Naive thymus-derived CD8-positive, alpha-beta T cell (primary cell): ENCODE data around the gene NARF. TPM values are rescaled to one million over a fixed set of nuclear protein-coding genes. Genes with fewer than 3 reads are reported as not detected.
"Not testable (repeated sequence)": the region's sequence is repeated elsewhere in the genome, so short reads cannot be mapped to it uniquely, and the experiment has no call there.

Experiments used
- ATAC-seq, 2 donors: fragments of 150-1000 bp; cut with Tn5 transposase in 1 of 2; sonication (Bioruptor Pico), chemical (Tn5 transposase) in 1 of 2; 1 replicate in 1 of 2; 2 replicates in 1 of 2; pipeline ENCODE4 v1.10.0; 2021; ENCODE audit warnings: mild to moderate bottlenecking in 2 of 2, moderate library complexity in 2 of 2
- POLR2A ChIA-PET: fragments of 350-600 bp; sonication (Branson Sonifier 250); formaldehyde crosslinking; loops from one replicate; lab custom pipeline; 2021; ENCODE audit warnings: antibody characterized with exemption; lab: Charles Lee
- DNase-seq, 10 donors: peaks; one replicate each; pipeline versions ENCODE4 v3.0.0 to v3.0.0-alpha.2; 2020 to 2022
- H3K27ac Mint-ChIP-seq, 10 donors: one replicate each; pipeline ENCODE4 v1.8.0; 2020 to 2022; ENCODE audit warnings: mild to moderate bottlenecking in 10 of 10, mixed read lengths in 10 of 10, moderate library complexity in 4 of 10, inconsistent platforms in 1 of 10
- H3K27me3 Mint-ChIP-seq, 5 donors: one replicate each; pipeline ENCODE4 v1.8.0; 2021 to 2022; ENCODE audit warnings: mixed read lengths in 5 of 5
- H3K36me3 Mint-ChIP-seq, 3 donors: one replicate each; pipeline ENCODE4 v1.8.0; 2020 to 2022; ENCODE audit warnings: mixed read lengths in 3 of 3, mild to moderate bottlenecking in 2 of 3, inconsistent platforms in 1 of 3
- H3K4me1 Mint-ChIP-seq, 4 donors: one replicate each; pipeline ENCODE4 v1.8.0; 2021 to 2022; ENCODE audit warnings: mixed read lengths in 4 of 4
- H3K4me3 Mint-ChIP-seq, 10 donors: one replicate each; pipeline ENCODE4 v1.8.0; 2020 to 2022; ENCODE audit warnings: mild to moderate bottlenecking in 10 of 10, mixed read lengths in 10 of 10, moderate library complexity in 6 of 10, inconsistent platforms in 1 of 10
- H3K9me3 Mint-ChIP-seq, 9 donors: one replicate each; pipeline ENCODE4 v1.8.0; 2020 to 2022; ENCODE audit warnings: mixed read lengths in 9 of 9, mild to moderate bottlenecking in 3 of 9, inconsistent platforms in 1 of 9, moderate library complexity in 1 of 9
- polyA plus RNA-seq, 3 donors: library from polyadenylated mRNA; unstranded; fragments of 300-500 nt; fragmentation: Illumina TruSeq; gene quantifications; one replicate each; pipeline ENCODE4 v1.2.3, GENCODE V29; 2021
- total RNA-seq, 8 experiments: library from RNA in 2 of 8; stranded (reverse) in 2 of 8; gene quantifications; one replicate each; pipeline ENCODE4 v1.2.3 and lab custom pipeline; 2021 to 2026

Gene NARF
- total RNA-seq, result 10 to 100 TPM; 70.1 to 83.9 TPM
- polyA plus RNA-seq, result 100 to 1,000 TPM in 2 of 3 donors, 10 to 100 TPM in 1; 93.6 to 127 (median 110) TPM
- total RNA-seq (lab: John Stamatoyannopoulos, UW), result 38.9 to 83.5 (median 50.2) reads per million in 6 experiments

DNA sequence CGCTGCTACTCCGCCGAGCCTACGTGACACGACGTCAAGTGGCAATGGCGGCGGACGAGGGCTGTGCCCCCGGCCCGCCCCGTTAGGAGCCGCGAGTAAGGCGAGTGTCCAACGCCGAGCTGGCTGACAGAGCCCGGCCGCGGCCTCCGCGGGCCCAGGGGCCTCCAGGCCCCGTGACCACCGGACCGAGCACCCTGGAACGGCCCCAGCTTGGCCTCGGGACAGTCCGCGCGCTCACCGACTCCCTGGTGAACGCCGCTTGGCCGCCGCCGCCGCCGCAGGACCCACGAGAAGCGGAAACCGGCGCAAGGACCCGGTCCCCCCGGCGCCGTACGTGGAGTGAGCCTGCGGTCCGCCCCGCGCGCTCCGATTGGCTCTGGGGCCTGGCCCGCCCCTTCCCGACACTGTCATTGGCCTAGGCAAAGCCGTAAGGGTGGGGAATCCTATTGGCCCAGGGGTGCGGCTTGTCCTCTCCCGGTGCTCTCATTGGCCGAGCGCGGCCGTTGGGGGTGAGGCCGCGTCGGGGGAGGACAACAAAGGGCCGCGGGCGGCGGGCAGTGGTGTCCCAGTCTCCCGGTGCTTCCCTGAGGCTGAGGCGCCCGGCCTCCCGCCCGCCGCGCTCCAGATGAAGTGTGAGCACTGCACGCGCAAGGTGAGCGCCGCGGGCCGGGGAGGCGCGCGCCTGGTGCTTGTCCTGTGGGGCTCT is at the start of gene NARF:
NARF (plus strand) TSS at position 563 of the 706 bp plus-strand sequence; CDS start at position 626, 63 bp downstream.
- H3K4me3 Mint-ChIP-seq, result peak within 1 kb of the TSS; percentile 85 to 97 (median 91)
- DNase-seq (peak; percentile 90 to 98 (median 96)), ATAC-seq (peak; percentile 95 to 96)
- H3K36me3 Mint-ChIP-seq, result peaks cover 0 to 28% (median 3%) of the 10 kb centered on the region in 3 donors
- no peaks in the 10 kb centered on the region for H3K9me3 Mint-ChIP-seq
- POLR2A ChIA-PET, result interaction anchor here (0.6 to 3.6 kb wide), 19 partner anchors 9 to 595 kb away, joined by 3 to 31 read pairs (median 3); partner anchors contain the start of genes DCXR, FOXK2, HEXD and OGFOD3
- peaks cover 20 to 41% (median 30%) of the 10 kb centered on the region in 4 donors for H3K4me1 Mint-ChIP-seq
- no peaks in the 10 kb centered on the region for H3K27me3 Mint-ChIP-seq
- H3K27ac Mint-ChIP-seq, result peak within 1 kb of the TSS; percentile 91 to 99 (median 98)

DNA sequence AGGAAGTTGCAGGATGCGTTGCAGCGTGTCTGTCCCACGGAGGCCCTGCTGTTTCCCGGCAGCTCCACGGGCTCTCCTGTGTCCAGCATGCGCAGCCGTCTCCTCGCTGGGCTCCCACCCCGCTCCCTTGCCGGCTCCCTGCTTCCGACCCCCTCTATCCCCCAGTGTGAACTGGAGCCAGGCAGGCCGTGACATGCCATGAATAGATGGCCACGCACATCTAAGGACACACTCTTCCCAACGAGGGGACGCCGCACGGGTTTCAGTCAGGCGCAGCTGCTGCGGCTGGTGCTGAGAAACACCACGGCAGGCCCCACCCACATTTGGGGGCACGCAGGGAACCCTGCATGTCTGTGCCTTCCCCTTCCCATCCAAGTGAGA is 49.6 kb upstream of the NARF start:
- Mint-ChIP-seq H3K4me3 (no peak overlapping the region), H3K36me3 (peaks cover 0 to 51% (median 6%) of the 10 kb centered on the region in 3 donors)

DNA sequence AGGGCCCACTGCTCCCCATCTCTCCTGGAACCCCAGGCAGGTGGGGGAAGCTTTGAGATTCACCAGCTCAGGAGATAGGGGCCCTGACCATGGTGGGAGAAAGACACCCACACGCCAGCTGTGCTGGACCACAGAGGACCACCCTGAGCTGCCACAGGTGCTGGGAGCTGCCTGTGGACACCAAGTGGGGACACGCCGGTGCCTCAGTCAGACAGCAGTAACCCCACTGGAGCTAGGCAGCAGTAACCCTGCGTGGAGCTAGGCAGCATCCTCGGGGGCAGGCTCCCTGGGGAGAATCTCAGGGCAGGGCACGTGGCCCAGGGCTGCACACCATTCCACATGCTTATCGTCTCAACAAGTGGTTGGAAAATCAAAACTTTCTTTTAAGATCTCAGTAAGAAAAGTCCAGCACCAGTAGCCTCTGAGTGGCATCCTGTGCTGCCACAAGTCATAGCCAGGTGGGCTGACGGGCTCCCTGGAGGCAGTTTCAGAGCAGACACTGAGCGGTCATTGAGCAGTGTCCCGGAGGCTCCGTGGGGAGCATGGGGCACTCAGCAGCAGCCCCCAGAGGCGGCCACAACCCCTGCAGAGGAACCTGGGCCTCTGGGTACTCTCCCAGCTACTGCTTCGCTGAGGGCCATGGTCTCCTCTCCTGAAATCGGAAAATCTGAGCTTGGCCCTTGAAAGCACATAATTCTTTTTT is 48.4 kb upstream of the NARF start:
- H3K27me3 Mint-ChIP-seq, result no peaks in the 10 kb centered on the region
- H3K27ac Mint-ChIP-seq, result no peak overlapping the region
- peaks cover 0 to 49% (median 5%) of the 10 kb centered on the region in 3 donors for H3K36me3 Mint-ChIP-seq
- ATAC-seq (no peak), DNase-seq (no peak)
- no peak overlapping the region for H3K4me3 Mint-ChIP-seq
- POLR2A ChIA-PET, result interaction anchor here (0.7 kb wide), 1 partner anchor 11 kb away, joined by 4 read pairs; no protein-coding TSS in a partner anchor
- no peaks in the 10 kb centered on the region for H3K9me3 Mint-ChIP-seq
- H3K4me1 Mint-ChIP-seq, result peaks cover 8 to 11% (median 10%) of the 10 kb centered on the region in 4 donors

More for the DNA sequence above, 49.6 kb upstream of the NARF start:
- DNase-seq, result no peak
- POLR2A ChIA-PET, result interaction anchor here (0.5 kb wide), 1 partner anchor 172 kb away, joined by 3 read pairs; no protein-coding TSS in a partner anchor
- H3K27ac Mint-ChIP-seq, result no peak overlapping the region
- ATAC-seq, result no peak
- no peaks in the 10 kb centered on the region for H3K9me3 Mint-ChIP-seq
- no peaks in the 10 kb centered on the region for H3K27me3 Mint-ChIP-seq
- H3K4me1 Mint-ChIP-seq, result peaks cover 0 to 5% (median under 1%) of the 10 kb centered on the region in 4 donors

DNA sequence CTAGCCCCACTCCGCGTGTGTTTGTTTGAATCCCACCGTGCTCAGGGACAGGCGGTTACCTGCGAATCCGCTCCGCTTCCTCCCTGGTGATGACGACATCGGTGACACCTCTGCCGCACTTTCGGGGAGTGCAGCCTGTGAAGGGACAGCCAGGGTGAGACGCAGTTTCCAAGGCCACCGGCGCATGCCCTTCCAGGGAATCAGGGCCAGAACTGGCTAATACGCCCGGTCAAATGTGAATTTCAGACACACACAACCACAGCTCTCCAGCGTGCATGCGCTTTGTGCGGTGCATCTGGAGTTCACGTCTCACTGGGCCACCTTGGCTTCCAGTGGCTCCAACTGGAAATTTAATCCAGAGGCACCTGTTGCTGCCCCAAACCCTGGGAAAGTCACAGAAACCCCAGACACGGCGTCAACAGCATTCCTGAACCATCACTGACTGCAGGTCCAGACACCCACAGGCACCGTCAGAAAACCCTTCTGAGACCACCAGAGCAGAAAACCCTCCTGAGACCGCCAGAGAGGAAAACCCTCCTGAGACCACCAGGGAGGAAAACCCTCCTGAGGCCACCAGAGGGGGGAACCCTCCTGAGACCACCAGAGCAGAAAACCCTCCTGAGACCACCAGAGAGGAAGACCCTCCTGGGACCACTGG is 47.0 kb upstream of the NARF start:
- Mint-ChIP-seq H3K36me3 (peaks cover 0 to 46% (median 4%) of the 10 kb centered on the region in 3 donors), H3K4me3 (no peak overlapping the region), H3K27ac (no peak overlapping the region), H3K9me3 (no peaks in the 10 kb centered on the region), H3K4me1 (peaks cover 11 to 16% (median 13%) of the 10 kb centered on the region in 4 donors), H3K27me3 (no peaks in the 10 kb centered on the region)
- POLR2A ChIA-PET, result interaction anchor here (0.7 kb wide), 1 partner anchor 55 kb away, joined by 4 read pairs; no protein-coding TSS in a partner anchor
- ATAC-seq, result no peak
- DNase-seq, result no peak

DNA sequence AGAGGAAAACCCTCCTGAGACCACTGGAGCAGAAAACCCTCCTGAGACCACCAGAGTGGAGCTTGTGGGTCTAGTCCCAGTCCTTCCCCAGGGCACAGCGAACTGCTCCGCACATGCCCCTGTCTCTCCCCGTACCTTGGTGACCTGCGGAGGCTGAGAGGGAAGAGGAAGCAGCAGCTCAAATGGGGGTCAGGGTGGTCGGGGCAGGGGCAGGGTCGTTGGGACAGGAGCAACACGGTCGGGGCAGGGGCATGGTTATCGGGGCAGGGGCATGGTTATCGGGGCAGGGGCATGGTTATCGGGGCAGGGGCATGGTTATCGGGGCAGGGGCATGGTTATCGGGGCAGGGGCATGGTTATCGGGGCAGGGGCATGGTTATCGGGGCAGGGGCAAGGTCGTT is 46.5 kb upstream of the NARF start:
- Mint-ChIP-seq H3K36me3 (peaks cover 0 to 46% (median 4%) of the 10 kb centered on the region in 3 donors), H3K4me1 (peaks cover 11 to 16% (median 13%) of the 10 kb centered on the region in 4 donors)
- H3K27me3 Mint-ChIP-seq, POLR2A ChIA-PET, H3K4me3 Mint-ChIP-seq, DNase-seq, H3K27ac Mint-ChIP-seq, H3K9me3 Mint-ChIP-seq, ATAC-seq: not testable (repeated sequence)

DNA sequence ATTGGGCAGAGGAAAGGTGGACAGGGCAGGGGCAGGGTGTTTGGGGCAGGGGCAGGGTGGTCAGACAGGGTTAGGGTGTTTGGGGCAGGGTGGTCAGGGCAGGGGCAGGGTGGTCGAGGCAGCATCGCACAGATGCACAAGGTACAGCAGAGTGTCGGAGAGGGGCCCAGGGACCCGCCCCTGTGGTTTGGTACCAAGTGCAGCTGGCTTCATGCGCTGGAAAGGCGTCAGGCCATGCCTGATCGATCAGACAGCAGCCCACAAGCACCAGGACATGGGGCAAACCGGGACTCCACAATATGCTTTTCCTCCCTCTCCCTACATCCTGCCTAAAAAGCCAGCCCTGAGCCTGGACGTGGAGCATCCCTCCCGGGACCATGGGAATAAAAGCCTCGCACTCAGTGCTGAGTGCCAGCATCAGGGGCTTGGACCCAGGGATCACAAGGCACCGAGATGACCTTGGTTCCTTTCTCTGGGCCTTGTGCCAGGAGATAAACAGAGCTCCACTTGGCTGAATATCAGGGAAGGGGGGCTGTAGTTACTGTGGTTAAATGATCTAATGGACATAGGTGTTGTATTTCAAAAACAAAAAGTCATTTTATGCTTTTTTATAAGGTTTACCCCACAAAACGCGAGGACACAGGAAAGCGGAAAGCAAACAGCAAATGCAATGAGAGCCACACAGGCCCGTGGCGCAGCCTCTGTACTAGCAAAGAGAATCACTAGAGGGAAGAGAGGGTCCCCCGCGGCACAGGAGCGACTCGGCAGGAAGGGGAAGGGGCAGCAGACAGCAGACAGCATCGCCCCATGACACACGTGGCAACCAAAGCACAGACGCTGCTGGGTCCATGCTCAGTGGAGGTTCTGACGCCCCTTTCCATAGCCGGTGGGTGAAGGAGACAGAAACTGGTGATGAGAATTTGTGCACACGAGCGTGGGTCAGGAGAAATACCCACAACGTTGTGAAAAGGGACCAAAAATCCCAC is 45.7 kb upstream of the NARF start:
- no peak overlapping the region for H3K27ac Mint-ChIP-seq
- H3K4me1 Mint-ChIP-seq, result peaks cover 10 to 19% (median 16%) of the 10 kb centered on the region in 4 donors
- no peaks in the 10 kb centered on the region for H3K27me3 Mint-ChIP-seq
- no peaks in the 10 kb centered on the region for H3K9me3 Mint-ChIP-seq
- no peak for DNase-seq
- no peak for ATAC-seq
- POLR2A ChIA-PET, result no interaction called here
- H3K36me3 Mint-ChIP-seq, result peaks cover 0 to 39% (median 4%) of the 10 kb centered on the region in 3 donors
- H3K4me3 Mint-ChIP-seq, result no peak overlapping the region

DNA sequence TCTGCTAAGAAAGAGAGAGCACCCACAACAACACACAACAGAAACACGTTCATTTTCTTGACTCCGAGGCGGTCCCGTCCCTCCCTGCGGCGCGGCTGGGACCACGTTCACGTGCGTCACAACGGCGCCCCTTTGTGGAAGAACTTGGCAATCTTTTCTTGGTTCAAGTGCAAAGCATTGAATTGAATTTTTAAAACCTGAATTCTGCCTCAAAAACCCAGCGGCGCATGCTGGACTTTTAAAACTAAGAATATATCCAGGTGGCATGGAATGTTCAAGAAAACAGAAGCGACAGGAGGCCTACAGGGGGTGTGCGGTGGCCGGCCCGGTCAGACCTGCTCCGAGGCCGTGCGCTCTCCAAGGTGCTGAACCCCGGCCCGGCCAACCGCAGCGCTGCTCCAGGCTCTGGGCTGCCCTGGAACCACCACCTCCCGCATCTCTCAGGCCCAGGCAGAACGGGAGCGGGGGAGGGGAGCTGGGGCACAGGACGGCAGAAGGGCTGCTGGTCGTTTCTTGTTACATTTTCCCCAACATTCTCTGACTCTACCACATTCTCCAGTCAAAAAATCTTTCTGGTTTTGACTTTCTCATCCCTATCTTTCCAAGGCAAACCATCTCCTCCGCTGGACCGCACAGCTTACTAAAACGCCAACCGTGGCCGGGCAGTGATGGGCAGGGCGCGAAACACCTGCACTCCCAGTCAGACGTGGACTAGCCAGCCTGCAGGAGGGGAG is 43.8 kb upstream of the NARF start:
- H3K36me3 Mint-ChIP-seq, result peaks cover 0 to 24% (median 0%) of the 10 kb centered on the region in 3 donors
- ATAC-seq (peak; percentile 23 to 25), DNase-seq (peak; percentile 52 to 83 (median 66))
- H3K27ac Mint-ChIP-seq, result peak overlapping the region in 3 of 10 donors; percentile 56 to 78 (median 72)
- H3K4me3 Mint-ChIP-seq, result peak overlapping the region in 7 of 10 donors; percentile 4 to 45 (median 30)
- H3K27me3 Mint-ChIP-seq, result no peaks in the 10 kb centered on the region
- H3K4me1 Mint-ChIP-seq, result peaks cover 10 to 27% (median 23%) of the 10 kb centered on the region in 4 donors
- POLR2A ChIA-PET, result no interaction called here
- no peaks in the 10 kb centered on the region for H3K9me3 Mint-ChIP-seq

DNA sequence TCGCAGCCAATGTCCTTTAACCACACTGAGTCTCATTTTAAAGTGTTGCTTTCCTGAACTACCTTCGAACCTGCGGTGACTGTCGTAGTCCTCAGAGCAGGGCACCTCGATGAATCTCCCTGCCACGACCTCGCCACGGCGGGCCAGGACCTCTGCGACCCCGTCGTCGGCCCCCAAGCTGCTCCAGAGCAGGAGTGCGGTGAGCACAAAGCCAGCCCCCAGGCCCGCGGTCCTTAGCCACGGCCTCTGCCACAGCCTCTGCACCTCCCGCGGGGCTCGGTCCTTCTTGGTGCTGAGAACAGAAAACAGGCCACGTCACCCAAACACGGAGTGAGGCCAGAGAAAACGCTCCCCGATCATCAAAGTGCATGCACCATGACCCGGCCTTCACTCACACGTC is 43.2 kb upstream of the NARF start:
- no peak for ATAC-seq
- Mint-ChIP-seq H3K4me3 (peak overlapping the region in 4 of 10 donors; percentile 23 to 73 (median 36)), H3K27me3 (no peaks in the 10 kb centered on the region), H3K4me1 (peaks cover 12 to 33% (median 29%) of the 10 kb centered on the region in 4 donors), H3K27ac (peak overlapping the region in 1 of 10 donors; percentile 44), H3K9me3 (no peaks in the 10 kb centered on the region), H3K36me3 (peaks cover 0 to 27% (median 3%) of the 10 kb centered on the region in 3 donors)
- DNase-seq, result no peak
- POLR2A ChIA-PET, result no interaction called here

DNA sequence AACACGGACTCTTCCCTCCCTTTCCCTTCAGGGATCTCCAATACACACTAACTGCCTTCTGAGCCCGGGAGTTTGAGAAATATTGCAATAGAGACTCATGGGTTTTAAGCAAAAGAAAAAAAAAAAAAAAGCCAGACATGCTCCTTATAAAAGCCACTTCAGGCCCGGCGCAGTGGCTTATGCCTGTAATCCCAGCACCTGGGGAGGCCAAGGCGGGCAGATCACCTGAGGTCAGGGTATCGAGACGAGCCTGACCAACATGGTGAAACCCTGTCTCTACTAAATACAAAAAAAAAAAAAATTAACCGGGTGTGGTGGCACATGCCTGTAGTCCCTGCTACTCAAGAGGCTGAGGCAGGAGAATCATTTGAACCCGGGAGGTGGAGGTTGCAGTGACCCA is 42.8 kb upstream of the NARF start:
- H3K36me3 Mint-ChIP-seq, result peaks cover 0 to 29% (median 3%) of the 10 kb centered on the region in 3 donors
- ATAC-seq, result no peak
- H3K9me3 Mint-ChIP-seq, result no peaks in the 10 kb centered on the region
- H3K27me3 Mint-ChIP-seq, result no peaks in the 10 kb centered on the region
- DNase-seq, result no peak
- no peak overlapping the region for H3K27ac Mint-ChIP-seq
- peaks cover 12 to 34% (median 30%) of the 10 kb centered on the region in 4 donors for H3K4me1 Mint-ChIP-seq
- POLR2A ChIA-PET, result interaction anchor here (1.1 kb wide), 1 partner anchor 79 kb away, joined by 3 read pairs; no protein-coding TSS in a partner anchor
- peak overlapping the region in 1 of 10 donors; percentile 73 for H3K4me3 Mint-ChIP-seq

DNA sequence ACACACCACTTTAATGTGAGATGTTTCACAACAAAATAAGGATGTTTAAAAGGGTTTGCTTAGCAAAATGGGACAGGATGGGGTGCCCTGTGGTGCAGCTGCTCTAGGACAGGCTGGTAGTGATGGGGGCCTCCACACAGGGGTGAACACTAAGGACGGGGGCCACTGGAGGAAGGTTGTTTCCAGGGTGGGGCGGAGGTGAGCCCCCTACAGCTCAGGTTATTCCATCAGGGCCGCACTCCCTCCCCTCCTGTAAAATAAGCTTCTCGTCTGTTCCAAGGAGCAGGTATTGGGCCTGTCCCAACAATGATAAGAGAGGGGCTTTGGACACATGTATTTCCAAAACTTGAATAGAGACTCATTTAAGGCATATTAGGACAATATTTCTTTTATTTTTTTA is 42.3 kb upstream of the NARF start:
- no peaks in the 10 kb centered on the region for H3K9me3 Mint-ChIP-seq
- no peak for DNase-seq
- no peak overlapping the region for H3K27ac Mint-ChIP-seq
- POLR2A ChIA-PET, result interaction anchor here (1.1 kb wide), 1 partner anchor 79 kb away, joined by 3 read pairs; no protein-coding TSS in a partner anchor
- ATAC-seq, result no peak
- H3K4me1 Mint-ChIP-seq, result peaks cover 12 to 34% (median 30%) of the 10 kb centered on the region in 4 donors
- peaks cover 0 to 33% (median 6%) of the 10 kb centered on the region in 3 donors for H3K36me3 Mint-ChIP-seq
- H3K27me3 Mint-ChIP-seq, result no peaks in the 10 kb centered on the region
- peak overlapping the region in 2 of 10 donors; percentile 20 to 43 for H3K4me3 Mint-ChIP-seq
